Endodermal cell (in vitro differentiated cells): ENCODE measurements around the gene TBPL2. TPM values are rescaled to one million over a fixed set of nuclear protein-coding genes. Genes with fewer than 3 reads are reported as not detected.

Experiments used
- DNase-seq: peaks from one replicate; pipeline ENCODE4 v3.0.0-alpha.2; 2017
- H3K27ac ChIP-seq: 2 replicates; pipeline ENCODE4 v1.5.1; 2013; ENCODE audit warnings: mild to moderate bottlenecking, low read depth, low read length, moderate library complexity
- H3K27me3 ChIP-seq: 2 replicates; pipeline ENCODE4 v1.6.1; 2013; ENCODE audit warnings: mild to moderate bottlenecking, low read length, moderate library complexity; ENCODE audit not compliant: insufficient read depth, control insufficient read depth, poor library complexity, severe bottlenecking
- H3K36me3 ChIP-seq: 2 replicates; pipeline ENCODE4 v1.7.0; 2013; ENCODE audit warnings: mild to moderate bottlenecking, low read length, moderate library complexity; ENCODE audit not compliant: control insufficient read depth, insufficient read depth
- H3K4me1 ChIP-seq: one replicate; pipeline ENCODE4 v1.7.0; 2013; ENCODE audit warnings: low read length; ENCODE audit not compliant: control insufficient read depth, insufficient read depth
- H3K4me3 ChIP-seq: 2 replicates; pipeline ENCODE4 v1.5.1; 2013; ENCODE audit warnings: mild to moderate bottlenecking, low read length, moderate library complexity
- H3K9ac ChIP-seq: 2 replicates; pipeline ENCODE4 v1.6.1; 2013; ENCODE audit warnings: mild to moderate bottlenecking, low read length, moderate library complexity; ENCODE audit not compliant: poor library complexity, severe bottlenecking; ENCODE audit errors: extremely low read depth
- H3K9me3 ChIP-seq: 2 replicates; pipeline ENCODE4 v1.6.1; 2013; ENCODE audit warnings: mild to moderate bottlenecking, low read length, moderate library complexity; ENCODE audit not compliant: control insufficient read depth
- H3K27ac Mint-ChIP-seq: 2 replicates; pipeline ENCODE4 v1.8.0; 2020; ENCODE audit warnings: mixed read lengths
- H3K27me3 Mint-ChIP-seq: 2 replicates; pipeline ENCODE4 v1.8.0; 2021; ENCODE audit warnings: mild to moderate bottlenecking, mixed read lengths; ENCODE audit not compliant: insufficient read depth
- H3K36me3 Mint-ChIP-seq: 2 replicates; pipeline ENCODE4 v1.8.0; 2020; ENCODE audit warnings: low read depth, mixed read lengths
- H3K4me1 Mint-ChIP-seq: 2 replicates; pipeline ENCODE4 v1.8.0; 2020; ENCODE audit warnings: mixed read lengths
- H3K4me3 Mint-ChIP-seq: 2 replicates; pipeline ENCODE4 v1.8.0; 2020; ENCODE audit warnings: mild to moderate bottlenecking, moderate library complexity, mixed read lengths
- H3K9me3 Mint-ChIP-seq: 2 replicates; pipeline ENCODE4 v1.8.0; 2020; ENCODE audit warnings: mild to moderate bottlenecking, mixed read lengths
- WGBS, 2 experiments: methylation state at CpG; one replicate each; pipeline versions ENCODE4 v1.1.5 to v1.1.7; 2013; ENCODE audit warnings: missing lambda C conversion rate in 2 of 2, mixed read lengths in 1 of 2; ENCODE audit not compliant: insufficient coverage in 1 of 2, insufficient read length in 1 of 2; 5-methylcytosine and 5-hydroxymethylcytosine counted together
- total RNA-seq, 2 donors: library from RNA; stranded (reverse); fragmentation: NEBNext Ultra II Directional in 1 of 2; extraction: Animal tissue kit (Norgen Biotek cat#: 25700) in 1 of 2; gene quantifications; 2 replicates in 1 of 2; 3 replicates in 1 of 2; pipeline ENCODE4 v1.2.1, GENCODE V29; 2021
- TF ChIP-seq, protein P1 (sequence below): fragments of 200-600 bp; sonication (generic); conservative IDR thresholded peaks from 2 replicates; pipeline ENCODE4 v1.5.0; 2021; ENCODE audit warnings: antibody characterized with exemption, mild to moderate bottlenecking

The TBPL2 gene
- total RNA-seq, 2 donors from 2014 or later = not detected

DNA sequence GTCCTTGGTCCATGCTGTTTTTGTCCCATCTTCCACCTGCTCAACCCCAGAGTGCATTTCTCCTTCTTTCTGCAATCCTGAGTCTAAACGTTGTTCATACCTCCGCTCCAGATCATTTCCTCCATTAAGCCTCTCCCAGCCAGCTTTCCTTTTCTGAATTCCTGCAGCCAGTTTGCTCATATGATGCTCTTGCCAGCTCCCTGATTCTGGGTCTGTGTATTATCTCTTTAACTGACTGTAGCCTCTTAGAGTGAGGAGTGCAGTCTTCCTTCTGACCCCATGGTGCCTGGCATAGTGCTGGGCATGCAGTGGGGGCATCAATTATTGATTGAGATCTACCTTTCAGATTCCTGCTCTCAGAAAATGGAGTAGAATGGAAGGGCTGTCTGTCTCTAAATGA lies 11.5 kb upstream of the TBPL2 start:
- Histone ChIP-seq H3K27ac (no peak overlapping the region), H3K36me3 (no peaks in the 10 kb centered on the region), H3K4me1 (peaks cover 17% of the 10 kb centered on the region), H3K4me3 (no peak overlapping the region), H3K9ac (no peak overlapping the region), H3K9me3 (no peaks in the 10 kb centered on the region), H3K27me3 (no peaks in the 10 kb centered on the region)
- Mint-ChIP-seq H3K4me3 (no peak overlapping the region), H3K27ac (no peak overlapping the region), H3K36me3 (no peaks in the 10 kb centered on the region), H3K9me3 (peaks cover 4% of the 10 kb centered on the region), H3K4me1 (peaks cover 49% of the 10 kb centered on the region), H3K27me3 (no peaks in the 10 kb centered on the region)
- 82 to 94% methylated on average over 2 of the region's 2 CpGs for WGBS, 2 experiments
- no peak for DNase-seq
- TF ChIP-seq, protein P1, sequence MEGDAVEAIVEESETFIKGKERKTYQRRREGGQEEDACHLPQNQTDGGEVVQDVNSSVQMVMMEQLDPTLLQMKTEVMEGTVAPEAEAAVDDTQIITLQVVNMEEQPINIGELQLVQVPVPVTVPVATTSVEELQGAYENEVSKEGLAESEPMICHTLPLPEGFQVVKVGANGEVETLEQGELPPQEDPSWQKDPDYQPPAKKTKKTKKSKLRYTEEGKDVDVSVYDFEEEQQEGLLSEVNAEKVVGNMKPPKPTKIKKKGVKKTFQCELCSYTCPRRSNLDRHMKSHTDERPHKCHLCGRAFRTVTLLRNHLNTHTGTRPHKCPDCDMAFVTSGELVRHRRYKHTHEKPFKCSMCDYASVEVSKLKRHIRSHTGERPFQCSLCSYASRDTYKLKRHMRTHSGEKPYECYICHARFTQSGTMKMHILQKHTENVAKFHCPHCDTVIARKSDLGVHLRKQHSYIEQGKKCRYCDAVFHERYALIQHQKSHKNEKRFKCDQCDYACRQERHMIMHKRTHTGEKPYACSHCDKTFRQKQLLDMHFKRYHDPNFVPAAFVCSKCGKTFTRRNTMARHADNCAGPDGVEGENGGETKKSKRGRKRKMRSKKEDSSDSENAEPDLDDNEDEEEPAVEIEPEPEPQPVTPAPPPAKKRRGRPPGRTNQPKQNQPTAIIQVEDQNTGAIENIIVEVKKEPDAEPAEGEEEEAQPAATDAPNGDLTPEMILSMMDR = no peak

DNA sequence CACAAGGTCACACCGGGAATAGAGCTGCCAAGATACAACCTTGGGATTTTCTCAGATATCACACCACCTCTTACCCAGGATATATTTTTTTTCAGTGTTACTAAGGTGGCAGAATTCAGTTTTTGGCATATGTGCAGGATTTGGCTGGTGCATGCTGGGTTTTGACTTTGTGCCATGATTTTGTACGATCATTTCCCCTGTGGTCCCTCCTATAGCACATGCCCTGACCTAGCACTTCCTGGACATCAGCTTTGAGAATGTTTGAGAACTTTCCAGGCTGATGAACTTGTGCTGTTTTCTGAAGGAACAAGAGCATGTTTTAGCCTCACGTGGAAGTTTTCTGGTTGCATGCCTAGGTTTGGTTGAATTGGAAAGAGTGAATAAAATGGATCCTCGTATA lies 11.0 kb upstream of the TBPL2 start:
- no peak overlapping the region for H3K27ac Mint-ChIP-seq
- Histone ChIP-seq H3K9me3 (no peaks in the 10 kb centered on the region), H3K9ac (no peak overlapping the region), H3K4me3 (no peak overlapping the region), H3K27ac (no peak overlapping the region), H3K4me1 (peaks cover 17% of the 10 kb centered on the region), H3K27me3 (no peaks in the 10 kb centered on the region), H3K36me3 (no peaks in the 10 kb centered on the region)
- TF ChIP-seq, protein P1 = no peak
- H3K4me1 Mint-ChIP-seq = peaks cover 55% of the 10 kb centered on the region
- no peaks in the 10 kb centered on the region for H3K36me3 Mint-ChIP-seq
- peak; percentile 4 for DNase-seq
- H3K9me3 Mint-ChIP-seq = peaks cover 2% of the 10 kb centered on the region
- H3K27me3 Mint-ChIP-seq = no peaks in the 10 kb centered on the region
- 66 to 91% methylated on average over 2 to 4 of the region's 4 CpGs for WGBS, 2 experiments
- H3K4me3 Mint-ChIP-seq = no peak overlapping the region

DNA sequence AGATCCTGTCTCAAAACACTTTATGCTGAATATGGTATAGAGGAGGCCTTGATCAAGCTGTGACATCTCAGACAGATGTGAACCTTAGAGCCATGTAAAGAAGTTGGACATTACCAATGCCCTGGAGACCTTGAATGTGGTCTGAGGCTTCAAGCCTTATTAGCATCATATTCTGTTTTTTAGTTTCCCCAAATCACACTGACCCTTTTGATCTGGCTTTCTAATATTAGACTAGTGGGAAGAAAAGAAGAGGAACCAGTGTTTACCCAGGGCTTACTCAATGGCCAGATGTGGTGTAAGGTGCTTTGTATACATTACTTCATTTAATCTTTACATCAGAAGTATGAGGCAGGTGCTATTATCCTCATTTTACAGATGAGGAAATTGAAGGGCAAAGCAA lies 10.6 kb upstream of the TBPL2 start:
- no peaks in the 10 kb centered on the region for H3K27me3 Mint-ChIP-seq
- TF ChIP-seq, protein P1 = no peak

More for the DNA sequence above, 10.6 kb upstream of the TBPL2 start:
- Mint-ChIP-seq H3K4me1 (peaks cover 58% of the 10 kb centered on the region), H3K4me3 (no peak overlapping the region), H3K36me3 (no peaks in the 10 kb centered on the region), H3K27ac (no peak overlapping the region), H3K9me3 (peaks cover 2% of the 10 kb centered on the region)
- H3K4me3 ChIP-seq = no peak overlapping the region
- H3K4me1 ChIP-seq = peaks cover 17% of the 10 kb centered on the region
- no peaks in the 10 kb centered on the region for H3K27me3 ChIP-seq
- no peak for DNase-seq
- H3K27ac ChIP-seq = no peak overlapping the region
- H3K9me3 ChIP-seq = no peaks in the 10 kb centered on the region
- no peak overlapping the region for H3K9ac ChIP-seq
- no peaks in the 10 kb centered on the region for H3K36me3 ChIP-seq
